ENCODE data around the gene MAP3K21.

DNA sequence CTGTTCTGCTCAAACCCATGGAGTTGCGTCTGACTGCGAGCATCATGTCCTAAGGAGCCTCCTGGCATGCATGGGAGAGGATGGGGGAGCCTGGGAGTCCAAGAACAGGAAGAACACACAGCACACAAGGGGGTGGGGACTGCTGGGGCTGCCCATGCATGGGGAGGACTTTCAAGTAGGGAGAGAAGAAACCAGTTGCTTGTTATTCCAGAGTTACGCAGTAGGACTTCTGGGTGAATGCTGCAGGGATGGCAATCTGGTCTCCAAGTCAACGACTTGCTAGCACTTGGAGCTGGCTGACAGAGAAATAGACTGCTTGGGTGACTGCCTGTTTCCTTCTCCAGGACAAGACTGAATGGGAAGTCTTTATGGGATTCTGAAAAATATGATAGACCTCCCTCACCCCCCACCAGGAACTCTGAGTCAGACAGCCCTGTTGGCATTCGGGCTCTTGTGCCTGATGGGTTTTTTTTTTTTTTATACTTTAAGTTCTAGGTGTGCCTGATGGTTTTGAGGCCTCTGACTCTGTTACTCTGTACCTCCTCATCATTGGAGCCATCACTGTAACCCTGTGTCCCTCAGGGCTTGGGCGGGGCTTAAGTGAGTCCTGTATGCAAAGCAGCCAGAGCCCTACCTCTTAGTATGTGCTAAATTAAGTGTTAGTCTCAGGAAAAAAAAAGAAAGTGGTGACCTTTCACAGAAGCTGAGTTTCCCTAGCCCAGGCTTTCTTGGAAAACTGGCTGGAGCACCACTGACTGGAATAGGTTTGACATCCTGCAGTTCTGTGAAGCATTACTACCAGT, 30.3 kb downstream of the MAP3K21 start:
- TF ChIP-seq, protein P1, sequence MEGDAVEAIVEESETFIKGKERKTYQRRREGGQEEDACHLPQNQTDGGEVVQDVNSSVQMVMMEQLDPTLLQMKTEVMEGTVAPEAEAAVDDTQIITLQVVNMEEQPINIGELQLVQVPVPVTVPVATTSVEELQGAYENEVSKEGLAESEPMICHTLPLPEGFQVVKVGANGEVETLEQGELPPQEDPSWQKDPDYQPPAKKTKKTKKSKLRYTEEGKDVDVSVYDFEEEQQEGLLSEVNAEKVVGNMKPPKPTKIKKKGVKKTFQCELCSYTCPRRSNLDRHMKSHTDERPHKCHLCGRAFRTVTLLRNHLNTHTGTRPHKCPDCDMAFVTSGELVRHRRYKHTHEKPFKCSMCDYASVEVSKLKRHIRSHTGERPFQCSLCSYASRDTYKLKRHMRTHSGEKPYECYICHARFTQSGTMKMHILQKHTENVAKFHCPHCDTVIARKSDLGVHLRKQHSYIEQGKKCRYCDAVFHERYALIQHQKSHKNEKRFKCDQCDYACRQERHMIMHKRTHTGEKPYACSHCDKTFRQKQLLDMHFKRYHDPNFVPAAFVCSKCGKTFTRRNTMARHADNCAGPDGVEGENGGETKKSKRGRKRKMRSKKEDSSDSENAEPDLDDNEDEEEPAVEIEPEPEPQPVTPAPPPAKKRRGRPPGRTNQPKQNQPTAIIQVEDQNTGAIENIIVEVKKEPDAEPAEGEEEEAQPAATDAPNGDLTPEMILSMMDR (IDR thresholded peaks at IDR 0.05), result no peak
- TF ChIP-seq POLR2A (IDR thresholded peaks at IDR 0.05), result no peak

All from adrenal gland (tissue), 5 donors.